ENCODE data around the gene MARCHF9. TPM values are rescaled to one million over a fixed set of nuclear protein-coding genes. Genes with fewer than 3 reads are reported as not detected.

The MARCHF9 gene
- total RNA-seq, 4 donors from 2014 or later, result 3.4 to 11.1 (median 7.9) TPM

- no peak for ATAC-seq
- Histone ChIP-seq H3K4me1 (peaks cover 0 to 11% (median 3%) of the 10 kb centered on the region in 3 donors), H3K36me3 (peaks cover 0 to 94% of the 10 kb centered on the region in 2 donors), H3K27ac (no peak overlapping the region), H3K9me3 (no peaks in the 10 kb centered on the region), H3K4me3 (no peak overlapping the region), H3K27me3 (no peaks in the 10 kb centered on the region)
- 94 to 100% methylated on average over 1 to 2 of the region's 5 CpGs for WGBS, 2 donors (ENCODE audit: low coverage in 1 of 2)
- TF ChIP-seq CTCF (IDR thresholded peaks at IDR 0.05), result no peak
- TF ChIP-seq EP300 (IDR thresholded peaks at IDR 0.05), result no peak
- no peak for TF ChIP-seq POLR2AphosphoS5 (IDR thresholded peaks at IDR 0.05)
- no peak for TF ChIP-seq POLR2A (IDR thresholded peaks at IDR 0.05)
Observed at GRCh38 chr12:57808351-57808750, 53.4 kb downstream of the MARCHF9 start.

- Histone ChIP-seq H3K27ac (no peak overlapping the region), H3K4me1 (peaks cover 0 to 11% (median 5%) of the 10 kb centered on the region in 3 donors), H3K27me3 (no peaks in the 10 kb centered on the region), H3K36me3 (peaks cover 0 to 88% of the 10 kb centered on the region in 2 donors), H3K4me3 (no peak overlapping the region), H3K9me3 (no peaks in the 10 kb centered on the region)
- ATAC-seq, result no peak
- TF ChIP-seq POLR2A (IDR thresholded peaks at IDR 0.05) (no peak), CTCF (IDR thresholded peaks at IDR 0.05) (no peak), POLR2AphosphoS5 (IDR thresholded peaks at IDR 0.05) (no peak), EP300 (IDR thresholded peaks at IDR 0.05) (no peak)
- 95 to 100% methylated on average over 3 of the region's 3 CpGs for WGBS, 2 donors (ENCODE audit: low coverage in 1 of 2)
Observed at GRCh38 chr12:57809425-57809824, 54.5 kb downstream of the MARCHF9 start.

Small RNAs within 50 kb of the gene (small RNA-seq; reads per million reads assigned to genes)
- gene RNU6-1083P, result 0 reads per million in 4 donors

Other genes with a start within 250 kb of the MARCHF9 start
- gene DDIT3, start 234.6 kb upstream of the MARCHF9 start, total RNA-seq, result 10 to 100 TPM; 17.7 to 41.2 (median 36.5) TPM
- gene MBD6, start 232.3 kb upstream of the MARCHF9 start, total RNA-seq, result 10 to 100 TPM in 3 of 4 donors, 1 to 10 TPM in 1; 8.9 to 22.6 (median 19.7) TPM
- 100 to 1,000 TPM; 138 to 204 (median 182) TPM for gene DCTN2, start 207.9 kb upstream of the MARCHF9 start, total RNA-seq
- 1 to 10 TPM in 3 of 4 donors, under 1 TPM in 1; 0.89 to 4.7 (median 1.6) TPM for gene KIF5A, start 205.1 kb upstream of the MARCHF9 start, total RNA-seq
- gene PIP4K2C, start 163.9 kb upstream of the MARCHF9 start, total RNA-seq, result 10 to 100 TPM; 21.7 to 38.7 (median 33.1) TPM
- gene DTX3, start 150.3 kb upstream of the MARCHF9 start, total RNA-seq, result 10 to 100 TPM; 34.6 to 70.2 (median 53.2) TPM
- 100 to 1,000 TPM; 116 to 140 (median 128) TPM for gene ARHGEF25, start 143.7 kb upstream of the MARCHF9 start, total RNA-seq
- 10 to 100 TPM in 1 of 4 donors, 1 to 10 TPM in 3; 2.3 to 10.1 (median 5.0) TPM for gene B4GALNT1, start 121.9 kb upstream of the MARCHF9 start, total RNA-seq
- 100 to 1,000 TPM; 161 to 235 (median 186) TPM for gene OS9, start 61.0 kb upstream of the MARCHF9 start, total RNA-seq
- 1 to 10 TPM; 1.6 to 4.2 (median 3.3) TPM for gene AGAP2, start 16.4 kb upstream of the MARCHF9 start, total RNA-seq
- gene TSPAN31, start 10.1 kb upstream of the MARCHF9 start, total RNA-seq, result 10 to 100 TPM; 47.0 to 75.8 (median 53.2) TPM
- gene CDK4, start 2.8 kb upstream of the MARCHF9 start, total RNA-seq, result 100 to 1,000 TPM in 2 of 4 donors, 10 to 100 TPM in 2; 56.7 to 107 (median 101) TPM
- gene CYP27B1, start 12.0 kb downstream of the MARCHF9 start, total RNA-seq, result under 1 TPM in 3 of 4 donors, not detected in 1; 0.27 to 0.57 (median 0.31) TPM
- 10 to 100 TPM in 1 of 4 donors, 1 to 10 TPM in 3; 4.8 to 11.0 (median 7.8) TPM for gene METTL1, start 17.0 kb downstream of the MARCHF9 start, total RNA-seq
- 10 to 100 TPM; 10.8 to 19.5 (median 11.7) TPM for gene EEF1AKMT3, start 17.5 kb downstream of the MARCHF9 start, total RNA-seq
- 10 to 100 TPM; 26.4 to 30.9 (median 29.1) TPM for gene TSFM, start 27.7 kb downstream of the MARCHF9 start, total RNA-seq
- 1 to 10 TPM; 1.4 to 9.3 (median 2.3) TPM for gene AVIL, start 63.6 kb downstream of the MARCHF9 start, total RNA-seq
- 100 to 1,000 TPM; 151 to 190 (median 170) TPM for gene CTDSP2, start 91.6 kb downstream of the MARCHF9 start, total RNA-seq
- 10 to 100 TPM in 3 of 4 donors, 1 to 10 TPM in 1; 7.2 to 24.4 (median 14.7) TPM for gene ATP23, start 186.5 kb downstream of the MARCHF9 start, total RNA-seq